Endometrium (tissue), 2 donors: ENCODE measurements around the gene UNC50.
"Not testable (repeated sequence)": the region's sequence is repeated elsewhere in the genome, so short reads cannot be mapped to it uniquely, and the experiment has no call there.

Experiments used
- FAIRE-seq: peaks from 2 replicates; lab custom pipeline; 2012; peaks lifted over from hg19 to GRCh38; lab: Jason Lieb, UNC
- donor health status: control.
- donor health status: control.

Gene UNC50

GRCh38 chr2:98608962-98609604, 694 bp downstream of the UNC50 start:
- no peak for FAIRE-seq

DNA sequence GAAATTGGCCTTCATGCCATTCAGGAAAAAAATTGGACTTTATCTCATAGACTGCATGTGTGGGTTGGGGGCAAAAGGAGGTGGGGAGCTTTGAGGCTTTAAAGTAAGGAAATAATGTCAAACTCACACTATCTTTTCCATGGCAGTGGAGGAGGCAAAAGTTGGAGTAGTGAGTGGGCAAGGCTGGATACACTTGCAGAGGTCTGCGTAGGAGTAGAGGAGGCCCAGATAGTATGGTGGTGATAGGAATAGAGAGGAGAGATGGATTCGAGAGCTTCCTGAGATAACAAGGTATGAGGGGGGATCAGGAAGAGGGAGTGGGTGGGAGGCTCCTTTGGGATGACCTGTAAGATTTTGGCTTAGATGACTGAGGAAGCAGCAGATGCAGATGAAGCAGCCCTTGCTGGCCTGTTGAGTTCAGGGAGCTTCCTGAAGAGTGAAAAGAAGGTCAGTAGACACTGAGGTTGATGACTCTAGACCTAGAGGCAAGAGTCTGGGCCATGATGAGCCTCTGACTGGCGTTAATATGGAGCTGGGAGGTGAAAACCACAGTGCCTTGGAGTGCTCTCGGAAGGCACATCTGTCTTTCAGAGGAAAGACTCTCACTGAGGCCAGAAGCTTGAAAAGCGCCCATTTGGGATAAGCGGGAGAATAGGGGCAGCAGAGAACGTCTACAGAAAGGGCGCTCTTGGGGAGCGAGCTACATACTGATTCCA, 5.8 kb downstream of the UNC50 start:
- no peak for FAIRE-seq

DNA sequence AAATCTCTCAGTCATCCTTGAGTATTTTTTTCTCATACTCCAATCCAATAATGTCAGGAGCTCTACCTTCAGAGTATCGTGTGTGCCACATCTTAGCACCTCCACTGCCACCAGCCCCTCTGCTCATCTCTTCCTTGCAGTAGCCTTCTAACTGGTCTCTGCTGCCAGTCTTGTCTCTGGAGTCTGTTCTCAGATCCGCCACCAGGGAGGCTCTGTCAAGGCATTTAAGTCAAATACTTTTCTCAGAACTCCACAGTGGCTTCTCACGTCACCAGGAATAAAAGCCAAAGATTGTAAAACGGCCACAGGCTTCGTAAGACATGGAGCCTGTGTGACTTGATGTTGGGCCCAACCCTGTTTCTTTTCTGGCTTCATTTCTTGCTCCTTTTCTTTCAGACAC, 7.1 kb downstream of the UNC50 start:
- FAIRE-seq = no peak

GRCh38 chr2:98617149-98617548, 8.8 kb downstream of the UNC50 start:
- no peak for FAIRE-seq

DNA sequence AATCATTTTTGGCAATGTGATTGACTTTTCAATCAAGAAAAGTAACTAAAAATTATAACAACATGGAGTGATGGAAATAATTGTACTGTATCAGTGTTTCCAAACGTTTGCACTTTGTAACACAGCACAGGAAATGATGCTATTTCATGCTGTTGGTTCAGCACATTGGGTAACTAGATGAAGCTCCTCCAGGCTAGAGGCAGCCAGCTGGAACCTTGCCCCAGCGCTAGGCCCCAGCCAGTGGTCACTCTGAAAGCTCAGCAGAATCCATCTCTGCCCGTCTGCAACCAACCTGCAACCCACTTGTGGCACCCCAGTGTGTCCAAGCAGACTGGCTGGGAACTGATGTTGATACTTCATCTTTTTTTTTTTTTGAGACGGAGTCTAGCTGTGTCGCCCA, 15.3 kb downstream of the UNC50 start:
- no peak for FAIRE-seq

GRCh38 chr2:98632351-98632750, 24.0 kb downstream of the UNC50 start:
- FAIRE-seq = no peak

DNA sequence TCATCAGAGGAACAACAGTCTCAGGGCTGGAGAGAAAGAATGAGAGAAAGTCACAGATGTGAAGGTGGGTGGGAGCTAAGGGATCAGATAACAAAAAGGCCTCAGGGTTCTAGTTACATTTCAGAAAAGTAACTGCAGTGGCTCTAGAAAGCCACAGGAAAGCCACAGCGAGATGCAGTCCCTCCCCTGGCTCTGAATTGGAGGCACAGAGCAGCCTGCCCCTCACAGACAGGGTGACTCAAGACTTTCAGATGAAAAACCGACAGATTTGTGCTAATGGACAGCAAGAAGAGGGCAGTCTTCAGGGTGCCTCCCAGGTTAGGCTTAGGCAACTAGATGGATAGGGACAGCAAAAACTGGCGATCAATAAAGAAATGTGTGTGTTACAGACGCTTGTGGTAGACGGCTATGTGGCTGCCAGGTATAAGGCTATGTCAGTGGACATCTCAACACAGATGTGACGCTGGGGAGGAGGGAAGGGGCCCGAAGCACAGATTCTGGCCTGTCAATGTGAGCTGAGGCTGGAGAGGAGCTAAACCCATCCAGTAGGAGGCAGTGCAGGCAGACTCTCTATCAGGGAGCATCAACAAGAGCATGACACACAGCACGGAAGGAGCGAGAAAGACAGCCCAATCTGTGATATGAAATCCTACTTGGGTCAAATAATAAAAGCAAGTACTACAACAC, 26.2 kb downstream of the UNC50 start:
- FAIRE-seq = no peak

- no peak for FAIRE-seq
Observed at GRCh38 chr2:98637401-98638147, 29.2 kb downstream of the UNC50 start.

DNA sequence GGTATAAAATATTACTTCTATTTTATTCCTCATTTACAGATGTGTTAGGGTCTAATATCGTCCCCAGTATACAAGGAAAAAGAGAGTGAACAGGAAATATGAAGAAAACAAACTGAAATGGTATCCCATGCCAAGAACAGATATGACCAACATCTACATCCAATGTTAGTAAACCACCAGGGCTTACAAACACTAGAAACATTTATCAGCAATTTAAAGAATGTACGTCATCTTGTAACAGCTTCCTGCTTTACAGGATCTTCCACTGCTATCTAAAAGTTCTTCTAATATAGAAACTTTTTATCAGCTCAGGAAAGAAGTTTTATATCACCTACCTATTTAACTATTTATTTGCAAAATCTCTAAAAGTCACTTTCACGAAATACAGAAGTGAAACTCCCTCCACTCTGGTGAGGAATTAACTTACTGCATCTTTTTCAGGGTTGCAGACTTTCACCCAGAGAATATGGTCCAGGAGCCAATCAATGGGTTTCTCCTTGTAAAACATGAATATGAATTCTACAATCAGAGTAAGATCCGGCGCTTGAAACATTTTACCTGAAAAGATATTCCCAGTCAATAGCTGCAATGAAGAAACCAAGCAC, 35.2 kb downstream of the UNC50 start:
- no peak for FAIRE-seq

DNA sequence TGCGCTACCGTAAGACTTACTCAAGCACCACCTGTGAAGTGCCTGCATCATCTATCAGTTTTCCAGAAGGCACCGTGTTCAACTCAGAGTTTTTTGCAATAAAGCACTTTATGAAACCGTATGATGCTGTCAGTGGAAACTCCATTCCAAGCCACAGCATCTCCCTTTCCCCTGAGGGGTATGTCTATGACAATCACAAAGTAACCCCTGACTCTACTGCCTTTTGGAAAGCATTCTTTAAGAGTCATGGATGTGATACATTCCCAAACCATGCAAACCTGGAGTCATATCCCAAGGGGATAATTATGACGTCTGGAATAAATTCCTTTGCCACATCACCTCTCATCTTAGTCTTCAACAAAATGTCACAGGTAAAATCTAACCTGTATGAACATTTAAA, 39.2 kb downstream of the UNC50 start:
- FAIRE-seq = no peak

- no peak for FAIRE-seq
Observed at GRCh38 chr2:98648451-98648850, 40.1 kb downstream of the UNC50 start.

DNA sequence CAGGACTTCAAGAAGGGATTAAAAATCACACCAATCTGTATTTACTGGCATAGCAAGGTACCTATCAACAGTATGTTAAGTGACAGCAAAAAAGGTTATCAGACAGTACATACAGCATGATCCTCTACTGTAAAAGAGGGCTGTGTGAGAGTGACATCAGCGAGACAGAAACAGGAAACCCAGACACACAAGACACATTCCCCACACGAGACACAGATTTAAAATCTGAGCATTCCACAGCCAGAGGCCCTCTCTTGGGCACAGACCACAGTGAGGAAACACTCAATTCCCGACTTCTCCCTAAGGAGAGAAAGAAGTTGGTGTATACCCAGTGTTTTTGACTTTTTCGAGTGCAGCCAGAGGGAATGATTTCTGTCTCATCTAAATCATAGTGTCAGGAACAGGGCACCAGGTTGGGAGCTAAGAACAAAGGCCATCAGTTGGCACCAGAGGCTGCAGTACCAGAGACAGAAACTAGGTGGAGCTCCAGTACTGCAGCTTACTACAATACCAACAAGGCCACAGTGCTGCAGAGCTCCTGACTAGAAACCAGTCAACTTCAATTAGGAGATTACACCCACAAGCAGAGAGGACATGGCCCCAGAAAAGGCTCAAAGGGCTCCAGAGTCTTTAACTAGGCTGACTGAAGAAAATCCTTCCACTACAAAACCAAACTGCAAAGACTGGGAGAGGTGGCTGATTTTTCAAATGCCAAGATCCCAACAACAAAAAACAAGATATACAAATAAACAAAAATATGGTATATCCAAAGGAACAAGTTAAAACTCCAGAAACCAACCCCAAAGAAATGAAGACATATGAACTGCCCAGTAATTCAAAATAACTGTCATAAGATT, 41.0 kb downstream of the UNC50 start:
- FAIRE-seq = no peak

GRCh38 chr2:98649992-98650375, 41.6 kb downstream of the UNC50 start:
- no peak for FAIRE-seq

- no peak for FAIRE-seq
Observed at GRCh38 chr2:98650998-98651397, 42.6 kb downstream of the UNC50 start.

- FAIRE-seq = no peak
Observed at GRCh38 chr2:98654699-98655495, 46.5 kb downstream of the UNC50 start.

DNA sequence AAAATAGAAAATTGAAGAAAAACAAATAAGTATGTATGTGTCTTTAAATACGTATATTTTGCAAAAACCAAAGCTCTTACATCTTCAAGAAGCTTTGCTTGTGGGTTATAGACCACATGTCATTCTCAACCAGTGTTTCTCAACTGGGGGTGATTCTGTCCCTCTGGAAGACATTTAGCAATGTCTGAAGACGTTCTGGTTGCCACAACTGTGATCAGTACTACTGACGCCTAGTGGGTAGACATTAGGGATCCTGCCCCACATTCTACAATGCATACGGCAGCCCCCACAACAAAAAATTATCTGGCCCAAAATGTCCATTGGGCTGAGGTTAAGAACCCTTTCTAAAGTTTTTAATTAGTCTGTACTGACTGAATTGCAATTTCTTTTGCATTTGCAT, 48.4 kb downstream of the UNC50 start:
- no peak for FAIRE-seq

- no peak for FAIRE-seq
Observed at GRCh38 chr2:98658816-98659490, 50.6 kb downstream of the UNC50 start.

GRCh38 chr2:98659491-98659840, 51.1 kb downstream of the UNC50 start:
- FAIRE-seq = not testable (repeated sequence)

DNA sequence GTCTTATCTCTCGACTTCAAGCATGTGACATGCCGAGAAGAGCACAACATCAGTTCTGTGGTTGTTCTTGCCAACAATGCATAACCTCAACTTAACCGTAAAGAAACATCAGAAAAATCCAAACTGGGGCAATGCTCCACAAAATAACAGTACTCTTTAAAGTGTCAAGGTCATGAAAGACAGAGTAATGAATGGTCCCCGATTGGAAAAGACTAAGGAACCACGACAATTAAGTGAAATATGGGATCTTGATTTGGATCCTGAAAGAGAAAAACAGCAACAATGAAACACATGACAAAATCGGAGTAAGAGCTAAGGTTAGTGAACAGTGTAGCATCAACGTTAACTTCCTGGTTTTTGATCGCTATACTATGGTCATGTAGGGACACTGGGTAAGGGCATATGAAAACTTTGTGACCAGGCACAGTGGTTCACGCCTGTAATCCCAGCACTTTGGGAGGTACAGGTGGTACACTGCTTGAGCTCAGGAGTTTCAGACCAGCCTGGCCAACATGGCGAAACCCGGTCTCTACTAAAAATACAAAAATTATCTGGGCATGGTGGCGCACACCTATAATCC, 55.2 kb downstream of the UNC50 start:
- FAIRE-seq = no peak

- FAIRE-seq = no peak
Observed at GRCh38 chr2:98664323-98664722, 55.9 kb downstream of the UNC50 start.
